ENCODE results near the gene EIF2AK2. TPM values are rescaled to one million over a fixed set of nuclear protein-coding genes. Genes with fewer than 3 reads are reported as not detected.

EIF2AK2 gene
- total RNA-seq, 1 donor from 2014 or later, result 23.8 TPM

GRCh38 chr2:37191253-37191652, 34.5 kb upstream of the EIF2AK2 start:
- H3K27me3 ChIP-seq (ENCODE audit: low read depth), result no peaks in the 10 kb centered on the region
- H3K9me3 ChIP-seq (replicated peaks), result no peaks in the 10 kb centered on the region
- TF ChIP-seq CTCF (IDR thresholded peaks at IDR 0.05; ENCODE audit: borderline replicate concordance), result no peak
- H3K4me3 ChIP-seq, result no peak overlapping the region
- no peak overlapping the region for H3K27ac ChIP-seq (replicated peaks)
- no peaks in the 10 kb centered on the region for H3K4me1 ChIP-seq
- intact Hi-C loops (cut with micrococcal nuclease), result no loop called here
- DNase-seq, result no peak
- no peaks in the 10 kb centered on the region for H3K36me3 ChIP-seq

DNA sequence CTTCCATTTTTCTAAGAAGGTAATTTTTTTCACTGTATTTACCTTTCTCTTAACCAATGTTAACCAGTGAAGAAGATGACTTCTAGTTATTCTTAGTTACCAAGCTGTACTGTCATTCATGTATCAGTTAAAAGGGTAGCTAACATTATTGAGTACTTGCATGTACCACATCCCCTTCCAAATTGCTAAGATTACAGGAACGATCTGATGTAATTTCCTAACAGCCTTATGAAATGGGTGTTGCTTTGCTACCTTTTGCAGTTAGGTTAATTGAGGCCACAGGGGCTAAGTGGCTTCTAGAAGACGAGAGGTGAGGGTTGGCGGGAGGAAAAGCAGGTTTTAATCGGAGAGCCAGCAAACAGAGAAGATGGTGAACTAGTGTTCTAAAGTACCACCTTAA, 33.5 kb upstream of the EIF2AK2 start:
- Histone ChIP-seq H3K27me3 (ENCODE audit: low read depth) (no peaks in the 10 kb centered on the region), H3K4me3 (no peak overlapping the region), H3K9me3 (replicated peaks) (no peaks in the 10 kb centered on the region), H3K36me3 (no peaks in the 10 kb centered on the region), H3K27ac (replicated peaks) (no peak overlapping the region), H3K4me1 (no peaks in the 10 kb centered on the region)
- no peak for DNase-seq
- intact Hi-C loops (cut with micrococcal nuclease), result no loop called here
- TF ChIP-seq CTCF (IDR thresholded peaks at IDR 0.05; ENCODE audit: borderline replicate concordance), result no peak

GRCh38 chr2:37189452-37190153, 32.8 kb upstream of the EIF2AK2 start:
- Histone ChIP-seq H3K36me3 (no peaks in the 10 kb centered on the region), H3K4me1 (no peaks in the 10 kb centered on the region), H3K9me3 (replicated peaks) (no peaks in the 10 kb centered on the region), H3K27me3 (ENCODE audit: low read depth) (peaks cover under 1% of the 10 kb centered on the region), H3K4me3 (no peak overlapping the region), H3K27ac (replicated peaks) (no peak overlapping the region)
- intact Hi-C loops (cut with micrococcal nuclease), result no loop called here
- TF ChIP-seq CTCF (IDR thresholded peaks at IDR 0.05; ENCODE audit: borderline replicate concordance), result no peak
- DNase-seq, result no peak

- H3K4me1 ChIP-seq, result no peaks in the 10 kb centered on the region
- DNase-seq, result no peak
- no peaks in the 10 kb centered on the region for H3K36me3 ChIP-seq
- H3K9me3 ChIP-seq (replicated peaks), result no peaks in the 10 kb centered on the region
- TF ChIP-seq CTCF (IDR thresholded peaks at IDR 0.05; ENCODE audit: borderline replicate concordance), result no peak
- H3K27me3 ChIP-seq (ENCODE audit: low read depth), result peaks cover 4% of the 10 kb centered on the region
- intact Hi-C loops (cut with micrococcal nuclease), result no loop called here
- no peak within 1 kb of the TSS for H3K27ac ChIP-seq (replicated peaks)
- no peak within 1 kb of the TSS for H3K4me3 ChIP-seq
Observed at GRCh38 chr2:37188570-37188969, 31.8 kb upstream of the EIF2AK2 start, which contains the start of gene SULT6B1. SULT6B1 (minus strand) TSS chr2:37188670; CDS start chr2:37188640, 30 bp downstream.

DNA sequence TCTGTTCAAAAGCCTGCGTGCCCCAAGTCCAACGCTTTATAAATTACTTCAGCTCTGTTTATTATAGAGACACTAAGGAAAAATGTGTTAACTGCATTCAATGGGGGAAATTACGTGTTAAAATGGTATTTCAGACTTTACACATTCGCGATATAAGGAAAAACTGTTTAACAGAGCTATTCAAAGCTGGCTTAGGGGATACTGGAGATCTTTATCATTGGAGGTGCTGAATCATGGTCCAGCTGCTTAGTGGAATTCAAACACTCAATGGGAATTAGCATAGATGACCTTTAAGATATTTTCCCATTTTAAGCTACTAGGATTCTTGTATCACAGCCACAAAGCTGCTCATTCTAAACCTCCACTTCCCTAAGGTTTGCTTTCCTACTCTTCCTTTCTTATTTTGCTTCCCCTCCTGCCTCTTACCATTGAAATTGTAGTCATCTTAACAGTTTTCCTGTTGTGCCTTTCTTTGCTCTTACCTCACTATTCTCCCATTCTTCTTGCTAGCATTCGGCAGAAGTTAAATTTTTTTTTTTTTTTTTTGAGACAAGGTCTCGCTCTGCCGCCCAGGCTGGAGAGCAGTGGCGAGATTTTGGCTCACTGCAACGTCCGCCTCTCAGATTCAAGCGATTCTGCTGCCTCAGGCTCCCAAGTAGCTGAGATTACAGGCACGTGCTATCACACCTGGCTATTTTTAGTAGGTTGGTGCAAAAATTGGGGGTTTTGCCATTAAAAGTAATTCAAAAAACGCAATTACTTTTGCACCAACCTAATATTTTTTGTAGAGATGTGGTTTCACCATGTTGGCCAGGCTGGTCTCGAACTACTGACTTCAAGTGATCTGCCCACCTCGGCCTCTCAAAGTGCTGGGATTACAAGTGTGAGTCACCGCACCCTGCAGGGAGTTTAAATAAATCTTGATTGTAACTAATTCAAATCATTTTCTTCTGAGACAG, 25.2 kb upstream of the EIF2AK2 start:
- Histone ChIP-seq H3K36me3 (no peaks in the 10 kb centered on the region), H3K27me3 (ENCODE audit: low read depth) (peaks cover 7% of the 10 kb centered on the region), H3K9me3 (replicated peaks) (no peaks in the 10 kb centered on the region), H3K27ac (replicated peaks) (no peak overlapping the region), H3K4me3 (no peak overlapping the region), H3K4me1 (no peaks in the 10 kb centered on the region)
- no peak for DNase-seq
- intact Hi-C loops (cut with micrococcal nuclease), result no loop called here
- TF ChIP-seq CTCF (IDR thresholded peaks at IDR 0.05; ENCODE audit: borderline replicate concordance), result no peak
